MCF 10A (cell line): ENCODE data around the gene ANTKMT. TPM values are rescaled to one million over a fixed set of nuclear protein-coding genes. Genes with fewer than 3 reads are reported as not detected.
A peak's percentile ranks its signal among the peaks of the same experiment; 100 is the strongest.

Experiments
- BruUV-seq: library from RNA; stranded (reverse); fragments of 400-500 nt; replicated peaks from 2 replicates; lab custom pipeline; 2021; lab: Mats Ljungman, UMichigan
- CTCF ChIA-PET: fragments of 300-600 bp; sonication (Branson Sonifier 250); formaldehyde crosslinking; extraction: SDS; loops from one replicate; lab custom pipeline; 2021; ENCODE audit warnings: antibody characterized with exemption, inconsistent platforms; lab: Yijun Ruan, JAX
- POLR2A ChIA-PET: fragments of 300-600, 350-650 bp; sonication (Branson Sonifier 250); formaldehyde crosslinking; extraction: SDS; loops from one replicate; lab custom pipeline; 2020; ENCODE audit warnings: antibody characterized with exemption, inconsistent platforms; lab: Yijun Ruan, JAX
- DNase-seq: peaks from one replicate; pipeline ENCODE4 v3.0.0-alpha.2; 2018; ENCODE audit not compliant: unreplicated experiment
- H3K27ac Mint-ChIP-seq: one replicate; pipeline ENCODE4 v1.8.0; 2022; ENCODE audit warnings: mild to moderate bottlenecking, low read depth, mixed read lengths; ENCODE audit not compliant: unreplicated experiment
- H3K27me3 Mint-ChIP-seq: one replicate; pipeline ENCODE4 v1.8.0; 2022; ENCODE audit warnings: mixed read lengths; ENCODE audit not compliant: insufficient read depth, unreplicated experiment
- H3K36me3 Mint-ChIP-seq: one replicate; pipeline ENCODE4 v1.8.0; 2022; ENCODE audit warnings: mild to moderate bottlenecking, moderate library complexity, mixed read lengths; ENCODE audit not compliant: insufficient read depth, unreplicated experiment
- H3K4me1 Mint-ChIP-seq: one replicate; pipeline ENCODE4 v1.8.0; 2022; ENCODE audit warnings: mixed read lengths; ENCODE audit not compliant: insufficient read depth, unreplicated experiment
- H3K4me3 Mint-ChIP-seq: one replicate; pipeline ENCODE4 v1.8.0; 2022; ENCODE audit warnings: mild to moderate bottlenecking, moderate library complexity, mixed read lengths; ENCODE audit not compliant: unreplicated experiment
- H3K9me3 Mint-ChIP-seq: one replicate; pipeline ENCODE4 v1.8.0; 2022; ENCODE audit warnings: mixed read lengths; ENCODE audit not compliant: unreplicated experiment
- intact Hi-C: fragments of 100-400 bp; cut with micrococcal nuclease; formaldehyde crosslinking; loops from 2 replicates; pipeline ENCODE4 v1.14.1; 2022
- total RNA-seq: library from RNA; stranded (reverse); gene quantifications from 2 replicates; pipeline ENCODE4 v1.2.3, GENCODE V29; 2022
- TF ChIP-seq, protein P1 (sequence below): fragments of 200-600 bp; IDR thresholded peaks from one replicate; pipeline ENCODE4 v1.8.0; 2022; ENCODE audit warnings: antibody characterized with exemption, mild to moderate bottlenecking; ENCODE audit not compliant: unreplicated experiment

The ANTKMT gene
- total RNA-seq, 1 experiment from 2014 or later = 54.7 TPM

DNA sequence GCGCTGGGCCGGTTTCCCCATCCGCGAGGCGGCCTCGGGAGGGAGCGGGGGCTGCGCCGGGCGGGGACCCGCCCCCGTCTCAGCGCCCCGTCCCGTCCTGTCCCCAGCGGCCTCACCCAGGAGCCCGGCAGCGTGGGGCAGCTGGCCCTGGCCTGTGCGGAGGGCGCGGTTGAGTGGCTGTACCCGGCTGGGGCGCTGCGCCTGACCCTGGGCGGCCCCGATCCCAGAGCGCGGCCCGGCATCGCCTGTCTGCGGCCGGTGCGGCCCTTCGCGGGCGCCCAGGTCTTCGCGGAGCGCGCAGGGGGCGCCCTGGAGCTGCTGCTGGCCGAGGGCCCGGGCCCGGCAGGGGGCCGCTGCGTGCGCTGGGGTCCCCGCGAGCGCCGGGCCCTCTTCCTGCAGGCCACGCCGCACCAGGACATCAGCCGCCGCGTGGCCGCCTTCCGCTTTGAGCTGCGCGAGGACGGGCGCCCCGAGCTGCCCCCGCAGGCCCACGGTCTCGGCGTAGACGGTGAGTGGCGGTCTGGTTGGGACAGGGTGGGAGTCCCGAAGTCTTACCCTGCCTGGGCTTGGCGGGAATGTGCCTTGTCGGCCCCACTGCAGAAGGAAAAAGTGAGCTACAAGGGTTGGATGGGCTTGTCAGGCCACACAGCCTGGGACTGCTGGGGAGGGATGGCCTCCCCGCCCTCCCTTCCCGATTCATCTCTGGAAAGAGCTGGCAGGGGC lies 5.3 kb upstream of the ANTKMT start:
- intact Hi-C loops = no loop called here
- BruUV-seq = no TSS peak
- TF ChIP-seq, protein P1, sequence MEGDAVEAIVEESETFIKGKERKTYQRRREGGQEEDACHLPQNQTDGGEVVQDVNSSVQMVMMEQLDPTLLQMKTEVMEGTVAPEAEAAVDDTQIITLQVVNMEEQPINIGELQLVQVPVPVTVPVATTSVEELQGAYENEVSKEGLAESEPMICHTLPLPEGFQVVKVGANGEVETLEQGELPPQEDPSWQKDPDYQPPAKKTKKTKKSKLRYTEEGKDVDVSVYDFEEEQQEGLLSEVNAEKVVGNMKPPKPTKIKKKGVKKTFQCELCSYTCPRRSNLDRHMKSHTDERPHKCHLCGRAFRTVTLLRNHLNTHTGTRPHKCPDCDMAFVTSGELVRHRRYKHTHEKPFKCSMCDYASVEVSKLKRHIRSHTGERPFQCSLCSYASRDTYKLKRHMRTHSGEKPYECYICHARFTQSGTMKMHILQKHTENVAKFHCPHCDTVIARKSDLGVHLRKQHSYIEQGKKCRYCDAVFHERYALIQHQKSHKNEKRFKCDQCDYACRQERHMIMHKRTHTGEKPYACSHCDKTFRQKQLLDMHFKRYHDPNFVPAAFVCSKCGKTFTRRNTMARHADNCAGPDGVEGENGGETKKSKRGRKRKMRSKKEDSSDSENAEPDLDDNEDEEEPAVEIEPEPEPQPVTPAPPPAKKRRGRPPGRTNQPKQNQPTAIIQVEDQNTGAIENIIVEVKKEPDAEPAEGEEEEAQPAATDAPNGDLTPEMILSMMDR = no peak
- Mint-ChIP-seq H3K4me1 (peaks cover 16% of the 10 kb centered on the region), H3K27me3 (no peaks in the 10 kb centered on the region), H3K4me3 (peak overlapping the region; percentile 76), H3K27ac (no peak overlapping the region), H3K9me3 (no peaks in the 10 kb centered on the region), H3K36me3 (peaks cover 27% of the 10 kb centered on the region)
- POLR2A ChIA-PET = interaction anchor here (0.6 to 8.8 kb wide), 23 partner anchors 8 to 705 kb away, joined by 3 to 124 read pairs (median 4); partner anchors contain the start of genes ANTKMT, CCDC78, CHTF18 and CIAO3
- CTCF ChIA-PET = interaction anchor here (0.5 to 2.0 kb wide), 9 partner anchors 8 to 1233 kb away, joined by 3 to 6 read pairs (median 3); partner anchors contain the start of gene CCDC78
- DNase-seq = no peak

DNA sequence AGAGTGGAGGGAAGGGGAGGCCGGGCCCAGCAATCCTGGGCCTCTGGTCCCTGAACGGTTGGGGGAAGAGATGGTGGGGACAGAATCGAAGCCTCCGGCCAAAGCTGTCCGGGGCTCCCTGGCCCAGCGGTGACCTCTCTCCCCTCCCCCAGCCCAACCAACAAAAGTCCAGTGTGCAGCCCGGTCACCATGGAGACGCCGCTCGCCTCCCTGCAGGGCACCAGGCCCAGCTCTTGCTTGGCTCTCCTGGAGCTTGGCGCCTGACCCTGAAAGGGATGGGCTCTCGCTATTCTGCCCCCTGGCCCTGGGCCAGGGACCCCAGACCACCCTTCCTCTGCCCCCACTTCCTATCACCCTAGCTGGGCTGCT lies 4.8 kb upstream of the ANTKMT start:
- DNase-seq = peak; percentile 44
- Mint-ChIP-seq H3K9me3 (no peaks in the 10 kb centered on the region), H3K27ac (no peak overlapping the region)

DNA sequence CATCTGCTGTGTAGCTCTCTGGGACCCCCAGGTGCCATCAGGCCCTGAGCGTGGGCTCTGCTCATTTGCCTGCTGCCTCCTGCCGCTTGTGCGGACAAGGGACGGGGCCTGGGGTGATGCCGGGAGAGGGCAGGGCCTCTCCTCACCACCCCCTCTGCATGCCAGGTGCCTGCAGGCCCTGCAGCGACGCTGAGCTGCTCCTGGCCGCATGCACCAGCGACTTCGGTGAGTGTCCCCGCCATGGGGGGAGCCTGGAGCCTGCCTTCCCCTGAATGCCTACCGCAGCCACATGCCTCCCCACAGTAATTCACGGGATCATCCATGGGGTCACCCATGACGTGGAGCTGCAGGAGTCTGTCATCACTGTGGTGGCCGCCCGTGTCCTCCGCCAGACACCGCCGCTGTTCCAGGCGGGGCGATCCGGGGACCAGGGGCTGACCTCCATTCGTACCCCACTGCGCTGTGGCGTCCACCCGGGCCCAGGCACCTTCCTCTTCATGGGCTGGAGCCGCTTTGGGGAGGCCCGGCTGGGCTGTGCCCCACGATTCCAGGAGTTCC lies 4.1 kb upstream of the ANTKMT start:
- H3K9me3 Mint-ChIP-seq = no peaks in the 10 kb centered on the region
- TF ChIP-seq, protein P1 = no peak
- intact Hi-C loops = no loop called here
- peak overlapping the region; percentile 76 for H3K4me3 Mint-ChIP-seq
- CTCF ChIA-PET = interaction anchor here (0.6 to 2.0 kb wide), 4 partner anchors 19 to 106 kb away, joined by 3 to 5 read pairs (median 3); no protein-coding TSS in a partner anchor
- POLR2A ChIA-PET = interaction anchor here (1.0 to 8.8 kb wide), 7 partner anchors 7 to 124 kb away, joined by 4 to 124 read pairs (median 8); partner anchors contain the start of genes ANTKMT, CCDC78, CIAO3 and FBXL16
- H3K4me1 Mint-ChIP-seq = peaks cover 16% of the 10 kb centered on the region
- peaks cover 26% of the 10 kb centered on the region for H3K36me3 Mint-ChIP-seq
- no peaks in the 10 kb centered on the region for H3K27me3 Mint-ChIP-seq
- DNase-seq = no peak
- no peak overlapping the region for H3K27ac Mint-ChIP-seq
- BruUV-seq = no TSS peak

More for the DNA sequence above, 4.8 kb upstream of the ANTKMT start:
- H3K36me3 Mint-ChIP-seq = peaks cover 26% of the 10 kb centered on the region
- H3K4me1 Mint-ChIP-seq = peaks cover 16% of the 10 kb centered on the region
- TF ChIP-seq, protein P1 = no peak
- ChIA-PET CTCF (interaction anchor here (0.6 to 2.0 kb wide), 8 partner anchors 9 to 1233 kb away, joined by 3 to 6 read pairs (median 3); partner anchors contain the start of gene CCDC78), POLR2A (interaction anchor here (0.6 to 8.8 kb wide), 14 partner anchors 8 to 123 kb away, joined by 3 to 124 read pairs (median 4); partner anchors contain the start of genes ANTKMT, CCDC78, CHTF18 and CIAO3)
- BruUV-seq = no TSS peak
- peak overlapping the region; percentile 76 for H3K4me3 Mint-ChIP-seq
- no peaks in the 10 kb centered on the region for H3K27me3 Mint-ChIP-seq
- intact Hi-C loops = no loop called here
